ENCODE data around the gene PRLH. TPM values are rescaled to one million over a fixed set of nuclear protein-coding genes. Genes with fewer than 3 reads are reported as not detected.

PRLH gene
- total and polyA plus RNA-seq, 2 of the 13 experiments (the other 11 are each of a cell fraction or from before 2014, with no cell fraction given), result not detected

DNA sequence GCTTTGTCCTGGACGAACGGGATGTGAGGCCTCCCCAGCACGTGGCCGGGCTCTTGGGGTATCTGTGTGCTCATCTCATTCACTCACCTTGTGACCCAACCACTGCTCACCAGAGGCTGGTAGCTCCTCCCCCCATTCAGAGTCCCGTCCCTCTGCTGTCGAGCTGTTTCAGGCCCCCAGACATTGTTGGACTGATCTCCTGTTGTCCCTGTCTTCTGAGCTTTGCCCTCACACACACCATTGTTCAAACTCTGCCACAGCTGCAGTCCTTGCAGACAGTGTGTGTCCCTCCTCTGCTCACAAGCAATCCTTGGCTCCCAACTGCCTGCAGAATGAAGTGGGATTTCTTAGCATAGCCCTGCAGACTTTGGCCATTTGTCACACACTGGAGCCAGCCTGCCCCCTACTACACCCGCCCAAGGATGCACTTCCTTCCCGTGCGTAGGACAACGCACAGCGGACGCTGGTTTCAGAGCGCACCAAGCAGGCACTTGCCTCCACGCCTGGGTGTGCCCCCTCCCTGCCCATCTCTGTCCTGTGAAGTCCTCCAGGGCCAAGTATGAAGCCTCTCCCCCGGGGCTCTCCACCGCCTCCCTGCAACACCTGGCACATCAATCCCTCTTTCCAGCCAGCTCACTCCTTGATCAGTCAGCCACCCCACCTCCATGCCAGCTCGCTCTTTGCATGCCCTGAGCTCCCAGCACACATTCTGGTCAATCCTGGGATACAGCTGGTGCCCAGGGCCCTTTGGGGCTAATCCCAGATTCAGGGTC, 16.5 kb upstream of the PRLH start (continued):
- TF ChIP-seq, protein P1, sequence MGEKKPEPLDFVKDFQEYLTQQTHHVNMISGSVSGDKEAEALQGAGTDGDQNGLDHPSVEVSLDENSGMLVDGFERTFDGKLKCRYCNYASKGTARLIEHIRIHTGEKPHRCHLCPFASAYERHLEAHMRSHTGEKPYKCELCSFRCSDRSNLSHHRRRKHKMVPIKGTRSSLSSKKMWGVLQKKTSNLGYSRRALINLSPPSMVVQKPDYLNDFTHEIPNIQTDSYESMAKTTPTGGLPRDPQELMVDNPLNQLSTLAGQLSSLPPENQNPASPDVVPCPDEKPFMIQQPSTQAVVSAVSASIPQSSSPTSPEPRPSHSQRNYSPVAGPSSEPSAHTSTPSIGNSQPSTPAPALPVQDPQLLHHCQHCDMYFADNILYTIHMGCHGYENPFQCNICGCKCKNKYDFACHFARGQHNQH (CRISPR knock-in tag; IDR thresholded peaks at IDR 0.05), result peak; percentile 26; the same call in 1 of the 2 replicates
- TF ChIP-seq, protein P2, sequence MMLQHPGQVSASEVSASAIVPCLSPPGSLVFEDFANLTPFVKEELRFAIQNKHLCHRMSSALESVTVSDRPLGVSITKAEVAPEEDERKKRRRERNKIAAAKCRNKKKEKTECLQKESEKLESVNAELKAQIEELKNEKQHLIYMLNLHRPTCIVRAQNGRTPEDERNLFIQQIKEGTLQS (CRISPR knock-in tag; IDR thresholded peaks at IDR 0.05), result no peak
- no peak for TF ChIP-seq ZFP62 (CRISPR knock-in tag; IDR thresholded peaks at IDR 0.05)
- TF ChIP-seq KDM4B (CRISPR knock-in tag; IDR thresholded peaks at IDR 0.05), result no peak
- TF ChIP-seq, protein P3, sequence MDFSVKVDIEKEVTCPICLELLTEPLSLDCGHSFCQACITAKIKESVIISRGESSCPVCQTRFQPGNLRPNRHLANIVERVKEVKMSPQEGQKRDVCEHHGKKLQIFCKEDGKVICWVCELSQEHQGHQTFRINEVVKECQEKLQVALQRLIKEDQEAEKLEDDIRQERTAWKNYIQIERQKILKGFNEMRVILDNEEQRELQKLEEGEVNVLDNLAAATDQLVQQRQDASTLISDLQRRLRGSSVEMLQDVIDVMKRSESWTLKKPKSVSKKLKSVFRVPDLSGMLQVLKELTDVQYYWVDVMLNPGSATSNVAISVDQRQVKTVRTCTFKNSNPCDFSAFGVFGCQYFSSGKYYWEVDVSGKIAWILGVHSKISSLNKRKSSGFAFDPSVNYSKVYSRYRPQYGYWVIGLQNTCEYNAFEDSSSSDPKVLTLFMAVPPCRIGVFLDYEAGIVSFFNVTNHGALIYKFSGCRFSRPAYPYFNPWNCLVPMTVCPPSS (IDR thresholded peaks at IDR 0.05), result no peak
- no peak for TF ChIP-seq RNF2 (conservative IDR thresholded peaks at IDR 0.05; ENCODE audit: low read depth)
- no peak for TF ChIP-seq FOXA1 (IDR thresholded peaks at IDR 0.05)
- no peak for TF ChIP-seq FOXA1 (CRISPR knock-in tag; IDR thresholded peaks at IDR 0.05)
- TF ChIP-seq, protein P4, sequence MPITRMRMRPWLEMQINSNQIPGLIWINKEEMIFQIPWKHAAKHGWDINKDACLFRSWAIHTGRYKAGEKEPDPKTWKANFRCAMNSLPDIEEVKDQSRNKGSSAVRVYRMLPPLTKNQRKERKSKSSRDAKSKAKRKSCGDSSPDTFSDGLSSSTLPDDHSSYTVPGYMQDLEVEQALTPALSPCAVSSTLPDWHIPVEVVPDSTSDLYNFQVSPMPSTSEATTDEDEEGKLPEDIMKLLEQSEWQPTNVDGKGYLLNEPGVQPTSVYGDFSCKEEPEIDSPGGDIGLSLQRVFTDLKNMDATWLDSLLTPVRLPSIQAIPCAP (CRISPR knock-in tag; IDR thresholded peaks at IDR 0.05; ENCODE audit: low read depth), result no peak
- TF ChIP-seq HMGA1 (CRISPR knock-in tag; conservative IDR thresholded peaks at IDR 0.05), result no peak
- no peak for TF ChIP-seq YY1 (IDR thresholded peaks at IDR 0.05; ENCODE audit: insufficient read depth, insufficient replicate concordance, low read depth, low read length)
- TF ChIP-seq RFXANK (CRISPR knock-in tag; IDR thresholded peaks at IDR 0.05), result no peak
- 0 out of 2 replicates have a peak, but pooled peaks have one; percentile 46 for TF ChIP-seq MTA1 (CRISPR knock-in tag; IDR thresholded peaks at IDR 0.05; ENCODE audit: borderline replicate concordance)
- no peak for TF ChIP-seq FOXJ3 (CRISPR knock-in tag; IDR thresholded peaks at IDR 0.05; ENCODE audit: borderline replicate concordance)
- TF ChIP-seq EHMT2 (IDR thresholded peaks at IDR 0.05; ENCODE audit: borderline replicate concordance, low read depth, low read length), result no peak
- TF ChIP-seq ZBTB21 (CRISPR knock-in tag; IDR thresholded peaks at IDR 0.05), result no peak
- TF ChIP-seq, protein P5, sequence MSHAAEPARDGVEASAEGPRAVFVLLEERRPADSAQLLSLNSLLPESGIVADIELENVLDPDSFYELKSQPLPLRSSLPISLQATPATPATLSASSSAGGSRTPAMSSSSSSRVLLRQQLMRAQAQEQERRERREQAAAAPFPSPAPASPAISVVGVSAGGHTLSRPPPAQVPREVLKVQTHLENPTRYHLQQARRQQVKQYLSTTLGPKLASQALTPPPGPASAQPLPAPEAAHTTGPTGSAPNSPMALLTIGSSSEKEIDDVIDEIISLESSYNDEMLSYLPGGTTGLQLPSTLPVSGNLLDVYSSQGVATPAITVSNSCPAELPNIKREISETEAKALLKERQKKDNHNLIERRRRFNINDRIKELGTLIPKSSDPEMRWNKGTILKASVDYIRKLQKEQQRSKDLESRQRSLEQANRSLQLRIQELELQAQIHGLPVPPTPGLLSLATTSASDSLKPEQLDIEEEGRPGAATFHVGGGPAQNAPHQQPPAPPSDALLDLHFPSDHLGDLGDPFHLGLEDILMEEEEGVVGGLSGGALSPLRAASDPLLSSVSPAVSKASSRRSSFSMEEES (CRISPR knock-in tag; IDR thresholded peaks at IDR 0.05), result 0 out of 2 replicates have a peak, but pooled peaks have one; percentile 35
- no peak for TF ChIP-seq GABPA (IDR thresholded peaks at IDR 0.05; ENCODE audit: low read depth, low read length)
- no peak for TF ChIP-seq GABPA (CRISPR knock-in tag; IDR thresholded peaks at IDR 0.05; ENCODE audit: low read depth)
- no peak for TF ChIP-seq KLF15 (CRISPR knock-in tag; IDR thresholded peaks at IDR 0.05; ENCODE audit: borderline replicate concordance)
- TF ChIP-seq DPF2 (CRISPR knock-in tag; IDR thresholded peaks at IDR 0.05; ENCODE audit: borderline replicate concordance, low read depth), result no peak
- TF ChIP-seq ZSCAN30 (CRISPR knock-in tag; IDR thresholded peaks at IDR 0.05), result no peak
- 0 out of 2 replicates have a peak, but pooled peaks have one; percentile 32 for TF ChIP-seq MAZ (IDR thresholded peaks at IDR 0.05; ENCODE audit: borderline replicate concordance, low read depth, low read length)
- no peak for TF ChIP-seq MAZ (CRISPR knock-in tag; IDR thresholded peaks at IDR 0.05; ENCODE audit: low read depth)
- no peak for TF ChIP-seq NFYB (CRISPR knock-in tag; IDR thresholded peaks at IDR 0.05)
- no peak for TF ChIP-seq AGO2 (optimal IDR thresholded peaks at IDR 0.05; ENCODE audit: low read depth, low read length)
- no peak for TF ChIP-seq CBX5 (CRISPR knock-in tag; IDR thresholded peaks at IDR 0.05; ENCODE audit: borderline replicate concordance)
- no peak for TF ChIP-seq KAT7 (CRISPR knock-in tag; IDR thresholded peaks at IDR 0.05; ENCODE audit: borderline replicate concordance)
